GM21390 (cell line): ENCODE measurements around the gene NRP2.

Source experiments
- ATAC-seq: cut with Tn5 transposase; IDR thresholded peaks from one replicate; pipeline ENCODE4 v1.9.1; 2021; ENCODE audit not compliant: unreplicated experiment

NRP2 gene

GRCh38 chr2:205727174-205727573 is 44.9 kb downstream of the NRP2 start:
- ATAC-seq: no peak

DNA sequence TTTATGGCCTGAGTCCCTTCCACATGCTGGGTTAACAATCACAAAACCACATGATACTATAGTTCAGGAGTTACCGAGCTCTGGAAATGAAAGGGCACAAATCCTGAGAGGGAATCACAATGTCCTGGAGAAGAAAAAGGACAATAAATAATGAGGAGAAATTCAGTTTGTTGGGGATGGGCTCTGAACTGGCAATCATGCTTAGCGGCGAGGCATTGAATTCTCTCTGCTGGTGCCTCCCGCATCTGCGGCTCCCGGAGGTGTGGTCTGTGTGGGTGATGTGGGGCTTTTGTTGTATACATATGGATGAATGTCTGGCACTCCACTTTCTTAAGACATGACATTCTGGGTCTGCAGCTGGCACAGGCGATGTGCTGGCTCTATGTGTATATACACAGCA is 46.1 kb downstream of the NRP2 start:
- no peak for ATAC-seq

DNA sequence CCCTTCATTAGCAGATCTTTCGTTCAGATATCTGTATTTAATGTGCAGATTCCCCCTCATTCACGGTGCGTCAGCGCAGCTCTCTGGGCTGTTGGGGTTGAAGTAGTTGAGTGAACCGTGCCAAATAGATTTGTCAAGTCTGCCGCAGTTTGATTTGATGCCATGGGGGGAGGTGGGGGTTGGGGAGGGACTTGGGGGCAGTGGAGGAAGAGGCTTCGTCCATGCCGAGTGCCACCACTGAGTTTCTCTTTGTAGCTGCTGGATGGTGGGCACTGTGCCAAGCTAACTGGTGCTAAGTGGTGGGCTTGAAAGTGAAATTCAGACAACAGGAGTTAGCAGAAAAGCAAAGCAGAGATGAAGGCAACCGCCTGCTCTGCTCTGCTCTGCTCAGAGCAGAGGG is 47.9 kb downstream of the NRP2 start:
- ATAC-seq: no peak

GRCh38 chr2:205730701-205731582 is 48.6 kb downstream of the NRP2 start:
- peak; percentile 26 for ATAC-seq

DNA sequence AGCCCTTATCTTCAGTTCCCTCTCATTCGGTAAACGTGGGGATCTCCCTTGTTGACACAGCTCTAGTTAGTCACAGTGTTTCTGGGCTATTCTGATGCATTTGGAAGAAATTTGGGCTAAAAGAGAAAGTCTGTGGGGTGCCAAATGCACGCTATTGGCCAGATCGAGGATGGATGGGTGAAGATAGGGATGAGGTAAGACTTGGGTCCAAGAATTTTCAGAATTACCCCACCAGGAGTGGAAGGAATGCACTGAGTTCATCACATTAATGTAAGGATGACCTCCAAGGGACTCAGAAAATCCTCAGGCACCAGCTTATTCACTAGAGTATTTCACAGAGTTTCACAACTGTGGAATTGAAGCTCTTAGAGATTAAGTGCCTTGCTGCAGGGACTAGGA is 49.3 kb downstream of the NRP2 start:
- peak; percentile 70 for ATAC-seq

DNA sequence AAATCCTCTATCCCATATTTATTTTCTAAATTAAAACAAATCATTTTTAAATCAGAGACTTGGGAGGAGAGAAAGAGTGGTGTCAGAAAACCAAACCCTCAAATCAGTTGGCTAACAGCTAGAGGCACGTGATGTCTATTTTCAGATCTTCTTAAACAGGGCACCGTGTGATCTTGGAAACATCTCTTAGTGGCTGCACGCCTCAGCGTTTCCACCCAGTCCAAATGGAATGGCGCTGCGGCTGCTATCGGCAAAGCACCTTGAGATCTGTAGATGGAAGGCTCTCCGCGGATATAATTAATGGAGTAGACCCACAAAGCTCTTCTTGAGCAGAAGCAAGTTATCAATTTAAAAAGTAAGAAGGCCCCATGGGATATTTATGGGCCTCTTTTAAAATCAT is 50.0 kb downstream of the NRP2 start:
- ATAC-seq: no peak

- no peak for ATAC-seq
Observed at GRCh38 chr2:205733082-205733481, 50.8 kb downstream of the NRP2 start.

GRCh38 chr2:205733648-205734047 is 51.3 kb downstream of the NRP2 start:
- no peak for ATAC-seq

GRCh38 chr2:205734436-205735037 is 52.2 kb downstream of the NRP2 start:
- ATAC-seq: no peak

DNA sequence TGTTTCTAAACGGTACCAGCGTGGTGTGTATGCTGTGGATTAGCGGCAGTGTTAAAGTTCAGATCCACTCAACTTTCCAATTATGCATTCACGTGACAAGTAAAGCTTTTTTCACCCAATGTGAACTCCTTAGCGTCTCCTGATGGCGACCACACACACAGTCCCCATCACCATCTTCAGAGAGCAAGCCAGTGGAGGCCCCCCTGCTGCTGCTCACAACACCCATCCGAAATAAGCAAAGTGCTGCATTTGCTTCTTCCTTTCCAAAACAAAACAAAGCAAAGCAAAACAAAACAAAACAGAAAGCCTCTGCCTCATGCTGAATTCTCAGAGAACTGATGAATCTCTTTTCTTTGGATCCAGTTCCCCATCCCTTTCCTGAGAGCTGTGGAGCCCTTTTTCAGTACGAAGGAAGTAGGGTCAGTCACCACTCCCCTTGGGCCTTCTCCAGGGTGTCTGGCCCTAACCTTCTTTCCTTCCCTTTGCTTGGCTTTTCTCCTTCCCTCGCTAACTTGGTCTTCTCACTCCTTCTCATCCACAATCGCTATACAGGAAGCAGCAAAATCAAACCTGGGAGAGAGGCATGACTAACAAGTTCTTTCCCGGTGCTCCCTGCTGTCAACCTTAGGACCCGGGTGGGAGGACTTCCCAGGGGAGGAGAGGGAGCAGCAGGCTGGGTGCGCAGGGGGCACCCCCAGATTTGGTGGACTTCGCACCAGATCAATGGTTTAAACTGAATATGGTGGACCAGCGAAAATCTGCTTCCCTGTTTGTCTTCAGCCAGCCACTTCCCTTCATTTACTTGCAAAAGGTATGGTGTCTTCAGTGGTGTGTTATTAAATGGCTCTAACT is 56.0 kb downstream of the NRP2 start:
- no peak for ATAC-seq

DNA sequence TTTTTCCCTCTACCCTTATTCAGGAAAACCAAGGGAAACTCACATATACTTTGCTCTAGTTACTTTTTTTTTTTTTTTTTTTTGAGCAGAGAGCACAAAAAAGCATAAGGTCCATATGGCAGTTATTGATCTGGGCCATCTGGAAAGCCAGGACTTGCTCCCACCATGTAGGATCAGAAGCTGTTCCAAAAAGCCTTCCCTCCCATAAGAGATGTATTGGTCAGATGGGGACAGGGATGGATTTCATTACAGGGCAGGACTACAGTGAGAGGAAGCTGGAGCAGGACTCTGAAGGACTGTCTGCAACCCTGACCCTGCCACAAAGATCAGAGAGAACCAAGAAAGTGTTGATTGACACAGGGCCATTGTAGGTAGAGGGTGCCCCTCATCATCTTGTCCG is 57.3 kb downstream of the NRP2 start:
- ATAC-seq: no peak

GRCh38 chr2:205740381-205740780 is 58.1 kb downstream of the NRP2 start:
- no peak for ATAC-seq

- no peak for ATAC-seq
Observed at GRCh38 chr2:205741256-205741978, 59.1 kb downstream of the NRP2 start.

GRCh38 chr2:205743137-205743536 is 60.8 kb downstream of the NRP2 start:
- no peak for ATAC-seq

DNA sequence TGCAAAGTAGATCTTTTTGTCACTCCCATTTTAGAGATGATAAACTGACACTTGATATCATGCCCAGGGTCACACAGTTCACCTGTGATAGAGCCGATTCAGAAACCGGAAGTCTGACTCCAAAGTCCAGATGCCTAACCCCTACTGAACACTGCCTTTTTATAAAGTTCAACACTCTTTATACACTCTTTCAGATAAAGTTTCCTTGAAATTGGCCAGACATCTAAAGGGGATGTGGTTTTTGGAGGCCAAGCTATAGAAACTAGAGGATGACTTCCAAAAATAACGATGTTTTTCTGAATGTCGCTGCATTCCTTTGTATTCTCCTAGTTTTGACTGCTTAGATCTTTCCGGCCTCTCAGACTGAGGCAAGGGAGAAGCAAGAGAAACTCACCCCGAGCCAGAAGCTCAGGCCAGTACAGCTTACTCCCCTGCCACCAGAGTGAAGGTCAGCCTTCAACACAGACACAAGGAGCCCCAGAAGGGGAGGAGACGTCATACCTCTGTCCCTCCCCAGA is 61.8 kb downstream of the NRP2 start:
- ATAC-seq: no peak

- ATAC-seq: no peak
Observed at GRCh38 chr2:205745661-205746419, 63.5 kb downstream of the NRP2 start.

GRCh38 chr2:205746420-205746785 is 64.1 kb downstream of the NRP2 start:
- ATAC-seq: no peak

- no peak for ATAC-seq
Observed at GRCh38 chr2:205747829-205748386, 65.6 kb downstream of the NRP2 start.

GRCh38 chr2:205748639-205749038 is 66.3 kb downstream of the NRP2 start:
- ATAC-seq: no peak

DNA sequence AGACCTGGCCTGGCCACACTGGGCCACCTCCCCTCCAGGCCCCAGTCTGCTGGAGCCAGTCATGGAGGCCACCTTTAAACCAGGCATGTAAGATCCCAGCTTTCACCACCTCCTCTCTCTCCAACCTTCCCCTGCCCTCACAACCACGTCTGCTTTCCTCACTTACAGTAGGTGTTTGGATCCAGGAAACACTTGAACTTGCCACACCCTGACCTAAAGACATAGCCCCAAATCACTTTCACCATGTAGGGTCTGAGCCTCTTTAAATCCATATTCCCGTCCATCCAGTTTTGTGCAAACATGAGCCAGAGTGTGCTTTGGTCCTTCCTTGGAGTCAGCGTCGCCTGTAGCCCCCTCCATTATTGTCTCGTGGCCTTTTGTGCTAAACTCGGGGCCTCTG is 66.8 kb downstream of the NRP2 start:
- ATAC-seq: no peak
